ENCODE results near the gene GPRC6A. TPM values are rescaled to one million over a fixed set of nuclear protein-coding genes. Genes with fewer than 3 reads are reported as not detected.
A peak's percentile ranks its signal among the peaks of the same experiment; 100 is the strongest.

Gene GPRC6A
- total RNA-seq (2021), result not detected in 2 replicates
- long read RNA-seq, result 0 reads

- peaks cover 13% of the 10 kb centered on the region in 2 experiments for H3K4me1 Mint-ChIP-seq
- H3K9me3 ChIP-seq (ENCODE audit: control insufficient read depth, low read depth, low read length), result no peaks in the 10 kb centered on the region
- H2BK5ac ChIP-seq (ENCODE audit: insufficient read length, low read length), result no peak within 1 kb of the TSS
- no peaks in the 10 kb centered on the region for H3K4me1 ChIP-seq (ENCODE audit: insufficient read depth, low read length)
- peak within 1 kb of the TSS; percentile 16 for H3K4me2 ChIP-seq (ENCODE audit: insufficient read depth, insufficient read length, low read length)
- no peak within 1 kb of the TSS for H3K4ac ChIP-seq (ENCODE audit: low read depth, low read length)
- peaks cover under 1 to 7% of the 10 kb centered on the region in 2 experiments; a peak in 3 of 5 replicates for H3K9me3 Mint-ChIP-seq
- no peak for TF ChIP-seq CTCF (conservative IDR thresholded peaks at IDR 0.05)
- no peak within 1 kb of the TSS for H3T11ph ChIP-seq (ENCODE audit: low read length)
- H3K27ac Mint-ChIP-seq, result peak within 1 kb of the TSS; percentile 65 to 81 (median 80); a peak in 6 of 7 replicates
- no peak within 1 kb of the TSS for H2AFZ ChIP-seq (ENCODE audit: low read length)
- H2BK120ac ChIP-seq (ENCODE audit: low read depth, low read length, poor library complexity, severe bottlenecking), result no peak within 1 kb of the TSS
- H4K8ac ChIP-seq (replicated peaks; ENCODE audit: insufficient read length, low read depth, low read length), result no peak within 1 kb of the TSS
- H4K20me1 ChIP-seq (ENCODE audit: control insufficient read depth, insufficient read depth, insufficient read length), result no peaks in the 10 kb centered on the region
- no peaks in the 10 kb centered on the region for H3K79me2 ChIP-seq (ENCODE audit: insufficient read depth, low read length)
- H3K79me1 ChIP-seq (ENCODE audit: insufficient read depth, low read depth, low read length, poor library complexity, severe bottlenecking), result no peaks in the 10 kb centered on the region
- DNase-seq, result no peak
- H4K91ac ChIP-seq (ENCODE audit: insufficient read length, low read depth, low read length), result no peak within 1 kb of the TSS
- H3K18ac ChIP-seq (ENCODE audit: insufficient read length, low read depth, low read length), result no peak within 1 kb of the TSS
- H2AK5ac ChIP-seq (ENCODE audit: insufficient read length, low read length), result no peak within 1 kb of the TSS
- no peak within 1 kb of the TSS for H3K23ac ChIP-seq (ENCODE audit: insufficient read length, low read depth, low read length)
- H3K4me3 Mint-ChIP-seq, result 0 out of 5 replicates have a peak within 1 kb of the TSS, but pooled peaks of 1 of the 2 experiments have one; percentile 31
- H3K23me2 ChIP-seq (ENCODE audit: insufficient read length, low read depth, low read length, poor library complexity, severe bottlenecking), result no peaks in the 10 kb centered on the region
- H3K36me3 Mint-ChIP-seq (ENCODE audit: insufficient read depth in 1 of 3, low read depth in 3 of 3), result 0 out of 7 replicates have a peak, but pooled peaks cover 0 to 5% (median 2%) of the 10 kb centered on the region in 3 experiments
- no peak within 1 kb of the TSS for H3K9ac ChIP-seq (ENCODE audit: extremely low read depth, insufficient read length, low read length)
- H3K27ac ChIP-seq (ENCODE audit: insufficient read length, low read depth, low read length), result peak within 1 kb of the TSS; percentile 26
- no peak within 1 kb of the TSS for H2BK20ac ChIP-seq (ENCODE audit: low read depth, low read length, poor library complexity, severe bottlenecking)
- no peaks in the 10 kb centered on the region for H3K27me3 ChIP-seq (ENCODE audit: insufficient read depth, low read length)
- no peaks in the 10 kb centered on the region for H3K27me3 Mint-ChIP-seq (ENCODE audit: low read depth)
- H3K56ac ChIP-seq (ENCODE audit: insufficient read length, low read depth, low read length), result no peak within 1 kb of the TSS
- no peak within 1 kb of the TSS for H3K14ac ChIP-seq (ENCODE audit: insufficient read depth, low read length)
- H4K5ac ChIP-seq (ENCODE audit: insufficient read length, low read depth, low read length), result no peak within 1 kb of the TSS
- H2BK12ac ChIP-seq (ENCODE audit: insufficient read length, low read depth, low read length), result no peak within 1 kb of the TSS
- no peak within 1 kb of the TSS for H2BK15ac ChIP-seq (ENCODE audit: low read depth, low read length)
- no CpG with 5 or more reads among the region's 2 CpGs for WGBS (ENCODE audit: extremely low coverage, insufficient read length, low lambda C conversion rate)
Measured at GRCh38 chr6:116828983-116829382, at the start of gene GPRC6A. Gene GPRC6A, minus strand, starts transcription at chr6:116829083. Its CDS starts 70 bp downstream, at chr6:116829013.

All from H9 (cell line).